Lower leg skin (tissue), 4 donors: ENCODE results near the gene ZMYM4. TPM values are rescaled to one million over a fixed set of nuclear protein-coding genes. Genes with fewer than 3 reads are reported as not detected.

Experiments
- DNase-seq, 2 donors: peaks; one replicate each; pipeline ENCODE4 v3.0.0-alpha.2; 2019; ENCODE audit warnings: low spot score in 2 of 2
- H3K4me3 ChIP-seq: fragments of 200-600 bp; sonication (generic); 2 replicates; pipeline ENCODE4 v1.5.1; 2017; ENCODE audit warnings: mild to moderate bottlenecking, low read depth; ENCODE audit not compliant: poor library complexity, severe bottlenecking
- POLR2A ChIP-seq, 2 donors: fragments of 450-650 bp; IDR thresholded peaks; one replicate each; pipeline ENCODE4 v1.6.1; 2016 to 2017; ENCODE audit warnings: antibody characterized with exemption in 2 of 2, mild to moderate bottlenecking in 1 of 2, moderate library complexity in 1 of 2
- WGBS, 2 donors: methylation state at CpG; one replicate each; pipeline ENCODE4 v1.1.5; 2018; 5-methylcytosine and 5-hydroxymethylcytosine counted together
- intact Hi-C: fragments of 100-400 bp; cut with DNase I; formaldehyde crosslinking; loops from one replicate; pipeline ENCODE4 v1.15.0; 2023; ENCODE audit warnings: low total_unique reads
- total RNA-seq, 4 donors: library from RNA; depleted of rRNA; stranded (reverse); fragments of >200 nt; gene quantifications; one replicate each; pipeline ENCODE4 v1.1.0, GENCODE V29; 2016
- TF ChIP-seq, protein P1 (sequence below), 3 donors: fragments of 450-650 bp; IDR thresholded peaks; one replicate each; pipeline ENCODE4 v1.5.1; 2016; ENCODE audit warnings: antibody characterized with exemption in 3 of 3, mild to moderate bottlenecking in 3 of 3, moderate library complexity in 2 of 3

ZMYM4 gene
- total RNA-seq, 4 donors from 2014 or later: 12.7 to 20.0 (median 19.3) TPM

DNA sequence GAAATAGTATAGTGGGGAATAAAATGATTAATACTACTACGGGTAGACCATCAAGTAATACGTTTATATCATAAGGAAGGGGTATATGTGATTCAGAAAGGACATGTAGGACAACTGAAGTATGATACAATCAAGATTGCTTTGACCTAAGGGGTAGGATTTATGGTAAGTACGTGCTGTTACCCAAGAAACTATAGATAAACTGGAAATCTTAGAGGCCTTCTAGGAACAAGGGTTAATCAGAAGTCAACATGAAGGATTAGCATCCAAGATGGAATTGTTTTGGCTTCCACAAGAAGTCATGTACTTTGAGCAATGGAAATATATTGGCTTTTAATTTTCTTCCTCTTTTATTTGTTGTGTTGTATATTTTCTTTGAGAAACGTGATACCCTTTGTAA, 13.2 kb upstream of the ZMYM4 start:
- DNase-seq: no peak
- H3K4me3 ChIP-seq: no peak overlapping the region
- no peak for TF ChIP-seq POLR2A (IDR thresholded peaks at IDR 0.05)
- TF ChIP-seq, protein P1, sequence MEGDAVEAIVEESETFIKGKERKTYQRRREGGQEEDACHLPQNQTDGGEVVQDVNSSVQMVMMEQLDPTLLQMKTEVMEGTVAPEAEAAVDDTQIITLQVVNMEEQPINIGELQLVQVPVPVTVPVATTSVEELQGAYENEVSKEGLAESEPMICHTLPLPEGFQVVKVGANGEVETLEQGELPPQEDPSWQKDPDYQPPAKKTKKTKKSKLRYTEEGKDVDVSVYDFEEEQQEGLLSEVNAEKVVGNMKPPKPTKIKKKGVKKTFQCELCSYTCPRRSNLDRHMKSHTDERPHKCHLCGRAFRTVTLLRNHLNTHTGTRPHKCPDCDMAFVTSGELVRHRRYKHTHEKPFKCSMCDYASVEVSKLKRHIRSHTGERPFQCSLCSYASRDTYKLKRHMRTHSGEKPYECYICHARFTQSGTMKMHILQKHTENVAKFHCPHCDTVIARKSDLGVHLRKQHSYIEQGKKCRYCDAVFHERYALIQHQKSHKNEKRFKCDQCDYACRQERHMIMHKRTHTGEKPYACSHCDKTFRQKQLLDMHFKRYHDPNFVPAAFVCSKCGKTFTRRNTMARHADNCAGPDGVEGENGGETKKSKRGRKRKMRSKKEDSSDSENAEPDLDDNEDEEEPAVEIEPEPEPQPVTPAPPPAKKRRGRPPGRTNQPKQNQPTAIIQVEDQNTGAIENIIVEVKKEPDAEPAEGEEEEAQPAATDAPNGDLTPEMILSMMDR (IDR thresholded peaks at IDR 0.05): no peak
- intact Hi-C loops: no loop called here
- 85 to 90% methylated on average over 4 of the region's 4 CpGs for WGBS, 2 donors

DNA sequence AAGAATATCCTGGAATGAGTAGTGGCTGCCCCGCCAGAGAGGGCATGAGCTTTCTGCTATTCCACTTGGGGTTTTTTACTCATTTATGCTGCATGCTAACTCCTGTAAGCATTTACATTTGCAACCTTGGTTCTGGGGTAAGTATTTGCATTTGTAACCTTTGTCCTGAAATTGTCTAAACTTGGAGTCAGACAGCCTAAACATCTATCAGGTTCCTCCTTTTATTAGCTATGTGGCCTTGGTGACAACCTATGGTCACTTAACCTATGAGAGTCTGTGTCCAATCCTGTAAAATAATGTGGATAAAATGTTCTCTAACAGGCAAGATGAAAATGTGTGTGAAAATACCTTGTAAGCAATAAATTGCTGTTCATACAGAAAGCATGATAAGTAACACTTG, 8.9 kb upstream of the ZMYM4 start:
- intact Hi-C loops: no loop called here
- DNase-seq: no peak
- no peak overlapping the region for H3K4me3 ChIP-seq
- WGBS, 2 donors: 80 to 81% methylated on average over 1 of the region's 1 CpG
- TF ChIP-seq POLR2A (IDR thresholded peaks at IDR 0.05): no peak
- TF ChIP-seq, protein P1 (IDR thresholded peaks at IDR 0.05): no peak

DNA sequence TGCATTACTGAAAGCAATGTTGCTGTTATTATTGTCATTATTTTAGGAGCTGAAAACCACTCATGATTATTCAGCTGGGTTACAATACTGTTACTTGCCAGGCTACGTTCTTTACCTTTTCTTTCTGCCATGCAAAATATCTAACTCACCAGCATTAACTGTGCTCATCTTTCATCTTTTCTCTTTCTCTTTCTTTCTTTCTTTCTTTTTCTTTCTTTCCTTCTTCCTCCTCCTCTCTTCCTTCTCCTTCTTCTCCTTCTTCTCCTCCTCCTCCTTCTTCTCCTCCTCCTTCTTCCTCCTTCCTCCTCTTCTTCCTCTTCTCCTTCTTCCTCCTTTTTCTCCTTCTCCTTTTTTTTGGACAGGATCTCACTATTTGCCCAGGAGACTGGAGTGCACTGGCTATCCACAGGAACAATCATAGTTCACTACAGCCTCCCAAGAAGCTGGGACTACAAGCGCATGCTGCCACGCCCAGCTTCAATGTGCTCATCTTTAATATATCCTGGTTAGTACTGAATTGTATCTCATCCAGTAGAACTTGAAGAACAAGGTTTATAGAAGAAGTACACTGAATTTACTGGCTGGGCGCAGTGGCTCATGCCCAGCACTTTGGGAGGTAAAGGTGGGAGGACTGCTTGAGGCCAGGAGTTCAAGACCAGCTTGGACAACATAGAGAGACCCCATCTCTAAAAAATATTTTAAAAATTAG, 6.9 kb upstream of the ZMYM4 start:
- no peak for DNase-seq
- WGBS, 2 donors: 65 to 76% methylated on average over 4 of the region's 4 CpGs
- no peak overlapping the region for H3K4me3 ChIP-seq
- TF ChIP-seq, protein P1 (IDR thresholded peaks at IDR 0.05): no peak
- no peak for TF ChIP-seq POLR2A (IDR thresholded peaks at IDR 0.05)
- intact Hi-C loops: no loop called here

DNA sequence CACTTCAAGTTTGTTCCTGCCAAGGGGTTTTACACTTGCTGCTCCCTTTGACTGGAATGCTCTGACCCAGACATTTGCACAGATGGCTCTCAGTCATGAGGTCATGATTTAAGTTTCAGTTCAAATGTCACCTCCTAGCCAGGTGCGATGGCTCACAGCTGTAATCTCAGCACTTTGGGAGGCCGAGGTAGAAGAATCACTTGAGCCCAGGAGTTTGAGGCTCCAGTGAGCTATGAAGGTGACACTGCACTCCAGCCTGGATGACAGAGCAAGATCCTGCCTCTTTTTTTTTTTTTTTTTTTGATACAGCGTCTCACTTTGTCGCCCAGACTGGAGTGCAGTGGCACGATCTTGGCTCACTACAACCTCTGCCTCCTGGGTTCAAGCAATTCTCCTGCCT, 4.5 kb upstream of the ZMYM4 start:
- H3K4me3 ChIP-seq: no peak overlapping the region
- WGBS, 2 donors: 82 to 92% methylated on average over 5 of the region's 5 CpGs
- no peak for TF ChIP-seq POLR2A (IDR thresholded peaks at IDR 0.05)
- TF ChIP-seq, protein P1 (IDR thresholded peaks at IDR 0.05): no peak
- intact Hi-C loops: no loop called here
- DNase-seq: no peak

DNA sequence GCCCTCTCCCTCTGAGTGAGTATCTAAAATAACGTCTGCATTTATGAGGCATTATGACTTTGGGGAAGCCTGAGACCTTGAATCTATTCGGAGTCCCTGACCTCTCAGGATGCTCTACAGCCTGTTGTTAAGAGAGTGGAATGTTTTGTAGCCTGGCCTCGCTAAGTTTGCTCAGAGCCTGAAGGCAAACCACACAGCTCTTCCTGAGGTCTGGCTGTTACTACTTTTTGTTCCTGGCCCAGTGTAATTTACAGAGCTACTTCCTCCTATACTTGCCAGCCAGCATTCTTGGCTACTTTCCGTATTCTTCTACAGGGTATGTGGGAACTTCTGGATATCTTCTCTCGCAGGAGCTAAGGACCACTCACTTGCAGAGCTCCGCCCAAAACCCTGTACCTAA, 3.6 kb upstream of the ZMYM4 start:
- WGBS, 2 donors: 19 to 24% methylated on average over 6 of the region's 6 CpGs
- no peak overlapping the region for H3K4me3 ChIP-seq
- intact Hi-C loops: no loop called here
- peak in 1 of 2 donors; percentile 18 for DNase-seq
- TF ChIP-seq, protein P1 (IDR thresholded peaks at IDR 0.05): no peak
- no peak for TF ChIP-seq POLR2A (IDR thresholded peaks at IDR 0.05)

DNA sequence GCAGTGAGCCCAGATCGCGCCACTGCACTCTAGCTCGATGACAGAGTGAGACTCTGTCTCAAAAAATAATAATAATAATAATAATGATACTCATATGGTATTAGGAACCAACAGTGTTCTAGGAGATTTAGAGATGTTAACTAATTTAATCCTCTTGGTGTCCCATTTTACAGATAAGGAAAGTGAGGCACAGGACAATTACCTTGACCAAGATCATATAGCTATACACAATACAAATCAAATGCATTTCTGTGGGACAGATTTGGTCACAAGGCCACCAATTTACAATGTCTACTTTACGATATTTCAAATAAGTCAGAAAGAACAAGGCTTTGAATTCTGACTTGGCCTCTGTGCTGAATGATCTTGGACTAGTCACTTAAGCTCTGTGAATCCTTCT, 2.2 kb upstream of the ZMYM4 start:
- DNase-seq: no peak
- TF ChIP-seq, protein P1 (IDR thresholded peaks at IDR 0.05): no peak
- TF ChIP-seq POLR2A (IDR thresholded peaks at IDR 0.05): no peak
- intact Hi-C loops: no loop called here
- H3K4me3 ChIP-seq: no peak overlapping the region
- 98 to 99% methylated on average over 4 of the region's 4 CpGs for WGBS, 2 donors
